H9 (cell line): ENCODE results near the gene CARD8. TPM values are rescaled to one million over a fixed set of nuclear protein-coding genes. Genes with fewer than 3 reads are reported as not detected.

ENCODE experiments used
- DNase-seq: peaks from one replicate; pipeline ENCODE4 v3.0.0-alpha.2; 2017
- H2AFZ ChIP-seq: one replicate; pipeline ENCODE4 v1.6.1; 2013; ENCODE audit warnings: mild to moderate bottlenecking, low read length, control low read depth, moderate library complexity
- H2AK5ac ChIP-seq: 2 replicates; pipeline ENCODE4 v1.6.1; 2013; ENCODE audit warnings: low read length, control low read depth, mixed read lengths; ENCODE audit not compliant: insufficient read length
- H2BK120ac ChIP-seq: one replicate; pipeline ENCODE4 v1.6.1; 2013; ENCODE audit warnings: low read depth, mild to moderate bottlenecking, low read length, control low read depth, inconsistent platforms; ENCODE audit not compliant: poor library complexity, severe bottlenecking
- H2BK12ac ChIP-seq: 2 replicates; pipeline ENCODE4 v1.6.1; 2013; ENCODE audit warnings: low read length, control low read depth, mixed read lengths, low read depth; ENCODE audit not compliant: insufficient read length
- H2BK15ac ChIP-seq: 2 replicates; pipeline ENCODE4 v1.6.1; 2013; ENCODE audit warnings: low read depth, low read length, control low read depth
- H2BK20ac ChIP-seq: one replicate; pipeline ENCODE4 v1.6.1; 2013; ENCODE audit warnings: low read depth, mild to moderate bottlenecking, low read length, control low read depth, inconsistent platforms; ENCODE audit not compliant: poor library complexity, severe bottlenecking
- H2BK5ac ChIP-seq: 2 replicates; pipeline ENCODE4 v1.6.1; 2013; ENCODE audit warnings: low read length, control low read depth, mixed read lengths; ENCODE audit not compliant: insufficient read length
- H3K14ac ChIP-seq: 2 replicates; pipeline ENCODE4 v1.6.1; 2013; ENCODE audit warnings: low read length, control low read depth; ENCODE audit not compliant: insufficient read depth
- H3K18ac ChIP-seq: 2 replicates; pipeline ENCODE4 v1.6.1; 2013; ENCODE audit warnings: low read depth, mild to moderate bottlenecking, mixed read lengths, low read length, control low read depth; ENCODE audit not compliant: insufficient read length
- H3K23ac ChIP-seq: 2 replicates; pipeline ENCODE4 v1.6.1; 2013; ENCODE audit warnings: low read length, control low read depth, mixed read lengths, low read depth; ENCODE audit not compliant: insufficient read length
- H3K23me2 ChIP-seq: 2 replicates; pipeline ENCODE4 v1.6.1; 2013; ENCODE audit warnings: low read depth, mild to moderate bottlenecking, mixed read lengths, low read length, control low read depth; ENCODE audit not compliant: insufficient read length, poor library complexity, severe bottlenecking
- H3K27ac ChIP-seq: 2 replicates; pipeline ENCODE4 v1.5.1; 2013; ENCODE audit warnings: low read length, control low read depth, mixed read lengths, low read depth; ENCODE audit not compliant: insufficient read length
- H3K27me3 ChIP-seq: 2 replicates; pipeline ENCODE4 v1.6.1; 2013; ENCODE audit warnings: low read length, control low read depth, inconsistent platforms; ENCODE audit not compliant: insufficient read depth
- H3K4ac ChIP-seq: 2 replicates; pipeline ENCODE4 v1.6.1; 2013; ENCODE audit warnings: low read depth, mild to moderate bottlenecking, control low read depth, inconsistent platforms, low read length, moderate library complexity
- H3K4me1 ChIP-seq: 2 replicates; pipeline ENCODE4 v1.6.1; 2013; ENCODE audit warnings: low read length, control low read depth, inconsistent platforms; ENCODE audit not compliant: insufficient read depth
- H3K4me2 ChIP-seq: 2 replicates; pipeline ENCODE4 v1.6.1; 2013; ENCODE audit warnings: low read length, control low read depth, mixed read lengths; ENCODE audit not compliant: insufficient read length, insufficient read depth
- H3K56ac ChIP-seq: 2 replicates; pipeline ENCODE4 v1.6.1; 2013; ENCODE audit warnings: low read depth, mild to moderate bottlenecking, mixed read lengths, low read length, control low read depth; ENCODE audit not compliant: insufficient read length
- H3K79me1 ChIP-seq: 2 replicates; pipeline ENCODE4 v1.6.1; 2013; ENCODE audit warnings: low read depth, mild to moderate bottlenecking, moderate library complexity, low read length, control low read depth, inconsistent platforms; ENCODE audit not compliant: insufficient read depth, poor library complexity, severe bottlenecking
- H3K79me2 ChIP-seq: 2 replicates; pipeline ENCODE4 v1.6.1; 2013; ENCODE audit warnings: low read length, control low read depth, inconsistent platforms; ENCODE audit not compliant: insufficient read depth
- H3K9ac ChIP-seq: 2 replicates; pipeline ENCODE4 v1.6.1; 2013; ENCODE audit warnings: low read length, control low read depth, mixed read lengths; ENCODE audit not compliant: insufficient read length; ENCODE audit errors: extremely low read depth
- H3K9me3 ChIP-seq: one replicate; pipeline ENCODE4 v1.6.1; 2013; ENCODE audit warnings: low read depth, low read length, inconsistent platforms; ENCODE audit not compliant: control insufficient read depth
- H3T11ph ChIP-seq: one replicate; pipeline ENCODE4 v1.6.1; 2013; ENCODE audit warnings: mild to moderate bottlenecking, low read length, control low read depth, inconsistent platforms
- H4K20me1 ChIP-seq: one replicate; pipeline ENCODE4 v1.6.1; 2013; ENCODE audit not compliant: control insufficient read depth, insufficient read length, insufficient read depth
- H4K5ac ChIP-seq: 2 replicates; pipeline ENCODE4 v1.6.1; 2013; ENCODE audit warnings: low read depth, mild to moderate bottlenecking, mixed read lengths, low read length, control low read depth; ENCODE audit not compliant: insufficient read length
- H4K8ac ChIP-seq: replicated peaks from 2 replicates; pipeline ENCODE4 v1.6.1; 2013; ENCODE audit warnings: low read length, control low read depth, mixed read lengths, low read depth; ENCODE audit not compliant: insufficient read length
- H4K91ac ChIP-seq: 2 replicates; pipeline ENCODE4 v1.6.1; 2013; ENCODE audit warnings: low read depth, mild to moderate bottlenecking, moderate library complexity, mixed read lengths, low read length, control low read depth; ENCODE audit not compliant: insufficient read length
- H3K27ac Mint-ChIP-seq, 3 experiments: 2 replicates in 2 of 3; 3 replicates in 1 of 3; pipeline ENCODE4 v1.8.0; 2020 to 2021; ENCODE audit warnings: mixed read lengths in 3 of 3, mild to moderate bottlenecking in 1 of 3, moderate library complexity in 1 of 3
- H3K27me3 Mint-ChIP-seq: 2 replicates; pipeline ENCODE4 v1.8.0; 2021; ENCODE audit warnings: low read depth, mild to moderate bottlenecking, moderate library complexity, mixed read lengths
- H3K36me3 Mint-ChIP-seq, 3 experiments: 2 replicates in 2 of 3; 3 replicates in 1 of 3; pipeline ENCODE4 v1.8.0; 2020 to 2021; ENCODE audit warnings: low read depth in 3 of 3, mixed read lengths in 3 of 3; ENCODE audit not compliant: insufficient read depth in 1 of 3
- H3K4me1 Mint-ChIP-seq, 2 experiments: 2 replicates each; pipeline ENCODE4 v1.8.0; 2020; ENCODE audit warnings: mixed read lengths in 2 of 2
- H3K4me3 Mint-ChIP-seq, 2 experiments: 2 replicates in 1 of 2; 3 replicates in 1 of 2; pipeline ENCODE4 v1.8.0; 2020 to 2021; ENCODE audit warnings: mild to moderate bottlenecking in 2 of 2, mixed read lengths in 2 of 2, moderate library complexity in 1 of 2
- H3K9me3 Mint-ChIP-seq, 2 experiments: 2 replicates in 1 of 2; 3 replicates in 1 of 2; pipeline ENCODE4 v1.8.0; 2020; ENCODE audit warnings: mild to moderate bottlenecking in 2 of 2, mixed read lengths in 2 of 2, moderate library complexity in 1 of 2
- WGBS: extraction: QIAGEN DNeasy Blood & Tissue Kit; methylation state at CpG from one replicate; pipeline ENCODE4 v1.1.7; 2013; ENCODE audit warnings: missing lambda C conversion rate, low lambda C conversion rate, mixed read lengths; ENCODE audit not compliant: insufficient read length; ENCODE audit errors: extremely low coverage; 5-methylcytosine and 5-hydroxymethylcytosine counted together
- total RNA-seq: library from RNA; stranded (reverse); gene quantifications from 2 replicates; pipeline ENCODE4 v1.2.1, GENCODE V29; 2021
- TF ChIP-seq, protein P1 (sequence below): fragments of 200-600 bp; sonication (generic); conservative IDR thresholded peaks from 3 replicates; pipeline ENCODE4 v1.8.0; 2021; ENCODE audit warnings: antibody characterized with exemption, mild to moderate bottlenecking

CARD8 gene
- total RNA-seq, 1 experiment from 2014 or later, result 21.0 TPM

DNA sequence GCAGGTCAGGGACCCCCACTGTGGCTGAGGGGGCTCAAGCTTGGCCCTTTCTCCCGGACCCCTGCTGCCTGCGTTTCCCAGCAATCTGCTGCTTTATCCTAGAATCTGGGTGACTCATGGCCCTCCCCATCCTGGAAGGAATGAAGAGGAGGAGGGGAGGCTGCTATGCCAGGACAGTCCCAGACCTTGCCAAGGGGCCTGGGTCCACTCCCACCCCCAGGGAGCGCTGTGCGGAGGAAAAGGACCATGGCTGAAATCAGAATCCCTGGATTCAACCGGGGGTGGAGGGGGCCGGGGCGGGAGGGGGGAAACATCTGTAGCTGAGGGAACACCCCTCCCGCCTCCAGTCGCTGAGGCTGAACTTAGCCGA lies 34.7 kb upstream of the CARD8 start:
- H3K9me3 Mint-ChIP-seq, result peaks cover 0 to 6% of the 10 kb centered on the region in 2 experiments; a peak in 2 of 5 replicates
- peaks cover 19 to 35% (median 33%) of the 10 kb centered on the region in 3 experiments for H3K36me3 Mint-ChIP-seq
- Histone ChIP-seq H3K23ac (no peak overlapping the region), H4K5ac (no peak overlapping the region), H2BK15ac (no peak overlapping the region), H4K8ac (no peak overlapping the region), H2BK12ac (no peak overlapping the region), H4K91ac (no peak overlapping the region), H3K18ac (no peak overlapping the region), H3K27me3 (no peaks in the 10 kb centered on the region), H3K79me2 (no peaks in the 10 kb centered on the region), H3T11ph (no peak overlapping the region), H3K4me1 (no peaks in the 10 kb centered on the region; the same call in 1 of the 2 replicates), H3K4me2 (peak overlapping the region; percentile 96), H3K79me1 (no peaks in the 10 kb centered on the region), H3K23me2 (peaks cover 6% of the 10 kb centered on the region), H3K9ac (no peak overlapping the region), H4K20me1 (no peaks in the 10 kb centered on the region), H2BK5ac (no peak overlapping the region), H2AK5ac (no peak overlapping the region), H3K4ac (no peak overlapping the region), H3K14ac (no peak overlapping the region), H2BK120ac (no peak overlapping the region), H3K9me3 (peaks cover 7% of the 10 kb centered on the region), H2BK20ac (no peak overlapping the region), H3K27ac (no peak overlapping the region), H3K56ac (no peak overlapping the region), H2AFZ (no peak overlapping the region)
- peak overlapping the region; percentile 61 to 83 for H3K4me3 Mint-ChIP-seq
- DNase-seq, result peak; percentile 89
- TF ChIP-seq, protein P1, sequence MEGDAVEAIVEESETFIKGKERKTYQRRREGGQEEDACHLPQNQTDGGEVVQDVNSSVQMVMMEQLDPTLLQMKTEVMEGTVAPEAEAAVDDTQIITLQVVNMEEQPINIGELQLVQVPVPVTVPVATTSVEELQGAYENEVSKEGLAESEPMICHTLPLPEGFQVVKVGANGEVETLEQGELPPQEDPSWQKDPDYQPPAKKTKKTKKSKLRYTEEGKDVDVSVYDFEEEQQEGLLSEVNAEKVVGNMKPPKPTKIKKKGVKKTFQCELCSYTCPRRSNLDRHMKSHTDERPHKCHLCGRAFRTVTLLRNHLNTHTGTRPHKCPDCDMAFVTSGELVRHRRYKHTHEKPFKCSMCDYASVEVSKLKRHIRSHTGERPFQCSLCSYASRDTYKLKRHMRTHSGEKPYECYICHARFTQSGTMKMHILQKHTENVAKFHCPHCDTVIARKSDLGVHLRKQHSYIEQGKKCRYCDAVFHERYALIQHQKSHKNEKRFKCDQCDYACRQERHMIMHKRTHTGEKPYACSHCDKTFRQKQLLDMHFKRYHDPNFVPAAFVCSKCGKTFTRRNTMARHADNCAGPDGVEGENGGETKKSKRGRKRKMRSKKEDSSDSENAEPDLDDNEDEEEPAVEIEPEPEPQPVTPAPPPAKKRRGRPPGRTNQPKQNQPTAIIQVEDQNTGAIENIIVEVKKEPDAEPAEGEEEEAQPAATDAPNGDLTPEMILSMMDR, result peak; percentile 68
- H3K27me3 Mint-ChIP-seq, result no peaks in the 10 kb centered on the region
- no CpG with 5 or more reads among the region's 10 CpGs for WGBS
- H3K4me1 Mint-ChIP-seq, result peaks cover 13 to 16% of the 10 kb centered on the region in 2 experiments
- H3K27ac Mint-ChIP-seq, result no peak overlapping the region
